Lower leg skin (tissue), 4 donors: ENCODE results near the gene CLUH. TPM values are rescaled to one million over a fixed set of nuclear protein-coding genes. Genes with fewer than 3 reads are reported as not detected.

Source experiments
- DNase-seq, 2 donors: peaks; one replicate each; pipeline ENCODE4 v3.0.0-alpha.2; 2019; ENCODE audit warnings: low spot score in 2 of 2
- H3K4me3 ChIP-seq: fragments of 200-600 bp; sonication (generic); 2 replicates; pipeline ENCODE4 v1.5.1; 2017; ENCODE audit warnings: mild to moderate bottlenecking, low read depth; ENCODE audit not compliant: poor library complexity, severe bottlenecking
- CTCF ChIP-seq, 3 donors: fragments of 450-650 bp; IDR thresholded peaks; one replicate each; pipeline ENCODE4 v1.5.1; 2016; ENCODE audit warnings: antibody characterized with exemption in 3 of 3, mild to moderate bottlenecking in 3 of 3, moderate library complexity in 2 of 3
- POLR2A ChIP-seq, 2 donors: fragments of 450-650 bp; IDR thresholded peaks; one replicate each; pipeline ENCODE4 v1.6.1; 2016 to 2017; ENCODE audit warnings: antibody characterized with exemption in 2 of 2, mild to moderate bottlenecking in 1 of 2, moderate library complexity in 1 of 2
- WGBS, 2 donors: methylation state at CpG; one replicate each; pipeline ENCODE4 v1.1.5; 2018; 5-methylcytosine and 5-hydroxymethylcytosine counted together
- intact Hi-C: fragments of 100-400 bp; cut with DNase I; formaldehyde crosslinking; loops from one replicate; pipeline ENCODE4 v1.15.0; 2023; ENCODE audit warnings: low total_unique reads
- total RNA-seq, 4 donors: library from RNA; depleted of rRNA; stranded (reverse); fragments of >200 nt; gene quantifications; one replicate each; pipeline ENCODE4 v1.1.0, GENCODE V29; 2016

CLUH gene
- total RNA-seq, 4 donors from 2014 or later: 99.3 to 178 (median 117) TPM

DNA sequence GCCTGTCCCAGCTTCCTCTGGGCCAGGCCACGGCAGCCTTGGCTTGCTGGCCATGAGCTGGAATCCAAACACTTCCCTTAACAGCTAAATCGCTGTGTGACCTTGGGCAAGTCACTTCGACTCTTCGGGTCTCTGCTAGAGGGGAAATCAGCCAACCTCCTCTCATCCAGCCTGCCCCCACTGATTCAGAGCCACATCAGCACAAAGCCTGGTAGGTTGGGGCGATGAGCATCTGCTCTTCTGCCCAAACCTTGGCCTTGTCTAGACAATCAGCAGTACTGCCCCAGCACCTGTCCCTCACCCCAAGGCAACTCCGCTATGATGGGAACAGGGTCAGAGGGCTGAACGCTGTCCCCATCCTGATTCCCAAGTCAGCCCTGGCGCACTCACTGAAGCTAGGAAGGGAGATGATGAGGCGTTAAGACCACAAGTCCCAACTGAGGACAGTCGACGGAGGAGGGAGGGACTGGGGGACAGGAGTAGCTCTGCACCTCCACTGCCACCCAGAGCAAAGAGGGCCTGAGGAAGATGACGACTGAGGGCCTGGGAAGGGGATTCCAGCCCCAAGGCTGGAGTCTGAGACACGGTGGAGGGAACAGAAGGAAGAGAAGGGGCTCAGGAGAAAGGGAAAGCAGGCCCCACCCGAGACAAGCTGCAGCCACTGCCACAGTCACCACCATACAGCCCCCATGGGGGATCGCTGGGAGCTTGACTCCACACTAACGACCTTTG, 1.3 kb downstream of the CLUH start:
- peak in 1 of 2 donors; percentile 85 for DNase-seq
- WGBS, 2 donors: 23 to 26% methylated on average over 16 of the region's 16 CpGs
- TF ChIP-seq POLR2A (IDR thresholded peaks at IDR 0.05) (no peak), CTCF (IDR thresholded peaks at IDR 0.05) (no peak)
- intact Hi-C loops: no loop called here
- H3K4me3 ChIP-seq: peak overlapping the region; percentile 61

DNA sequence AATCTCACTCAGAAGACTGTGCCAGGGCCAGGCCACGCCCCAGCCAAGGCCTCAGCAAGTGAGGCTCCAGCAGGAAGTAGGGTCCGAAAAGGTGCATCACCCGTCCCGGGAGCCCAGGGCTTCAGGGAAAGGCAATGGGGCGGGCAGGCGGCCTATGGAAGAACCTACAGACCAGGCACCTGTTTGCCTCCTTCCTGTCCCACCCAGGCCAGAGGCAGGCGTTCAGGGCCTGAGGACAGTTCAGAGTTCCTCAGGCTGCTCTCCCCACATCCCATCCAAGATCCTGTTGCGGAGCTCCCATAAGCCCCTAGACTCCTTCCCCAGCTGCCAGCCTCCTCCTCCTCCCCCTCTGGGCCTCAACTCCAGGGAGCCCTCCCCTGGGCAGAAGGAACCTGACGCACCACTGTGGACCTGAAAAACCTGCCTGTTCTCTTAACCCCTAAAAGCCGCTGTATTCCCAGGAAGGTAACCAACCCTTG, 2.3 kb downstream of the CLUH start:
- TF ChIP-seq POLR2A (IDR thresholded peaks at IDR 0.05): no peak
- TF ChIP-seq CTCF (IDR thresholded peaks at IDR 0.05): no peak
- 35 to 37% methylated on average over 7 to 10 of the region's 10 CpGs for WGBS, 2 donors
- intact Hi-C loops: no loop called here
- DNase-seq: peak in 1 of 2 donors; percentile 91
- no peak overlapping the region for H3K4me3 ChIP-seq

- peak in 1 of 2 donors; percentile 84 for DNase-seq
- H3K4me3 ChIP-seq: no peak overlapping the region
- TF ChIP-seq CTCF (IDR thresholded peaks at IDR 0.05) (no peak), POLR2A (IDR thresholded peaks at IDR 0.05) (no peak)
- WGBS, 2 donors: 48 to 55% methylated on average over 18 to 21 of the region's 21 CpGs
- intact Hi-C loops: no loop called here
Measured at GRCh38 chr17:2708585-2709182, 2.9 kb downstream of the CLUH start.

- no peak for TF ChIP-seq CTCF (IDR thresholded peaks at IDR 0.05)
- no peak for TF ChIP-seq POLR2A (IDR thresholded peaks at IDR 0.05)
- DNase-seq: peak in 1 of 2 donors; percentile 87
- intact Hi-C loops: no loop called here
- no peak overlapping the region for H3K4me3 ChIP-seq
- 47 to 58% methylated on average over 8 to 10 of the region's 13 CpGs for WGBS, 2 donors
Measured at GRCh38 chr17:2707721-2708584, 3.6 kb downstream of the CLUH start.

- TF ChIP-seq POLR2A (IDR thresholded peaks at IDR 0.05): no peak
- TF ChIP-seq CTCF (IDR thresholded peaks at IDR 0.05): no peak
- intact Hi-C loops: no loop called here
- 62 to 65% methylated on average over 16 to 18 of the region's 21 CpGs for WGBS, 2 donors
- H3K4me3 ChIP-seq: no peak overlapping the region
- DNase-seq: peak in 1 of 2 donors; percentile 85
Measured at GRCh38 chr17:2706911-2707510, 4.6 kb downstream of the CLUH start.
